GM13976 (cell line): ENCODE measurements around the gene PCGF3.

ENCODE experiments used
- DNase-seq: peaks from one replicate; pipeline ENCODE4 v3.0.0; 2012; ENCODE audit warnings: low spot score
- CTCF ChIP-seq: IDR thresholded peaks from 2 replicates; pipeline ENCODE4 v1.5.1; 2012; ENCODE audit warnings: borderline replicate concordance, mild to moderate bottlenecking; ENCODE audit not compliant: insufficient read depth; ENCODE audit errors: extremely low read depth, missing control alignments, control extremely low read depth
- in situ Hi-C: fragments of 300-500 bp; cut with MboI; formaldehyde crosslinking; loops from one replicate; pipeline ENCODE4 v1.12.0; 2022; ENCODE audit warnings: low sequenced_read_pairs, mixed read lengths, inconsistent platforms; ENCODE audit not compliant: unreplicated experiment

PCGF3 gene

GRCh38 chr4:705278-706082 is at the start of gene PCGF3:
Gene PCGF3, plus strand, starts transcription at chr4:705832. Its CDS starts 27,849 bp downstream, at chr4:733681.
- in situ Hi-C loops = no loop called here
- no peak for TF ChIP-seq CTCF

GRCh38 chr4:656436-657337 is 48.9 kb upstream of the PCGF3 start:
- in situ Hi-C loops = no loop called here
- no peak for DNase-seq
- TF ChIP-seq CTCF = no peak

More at GRCh38 chr4:705278-706082, at the start of gene PCGF3:
- DNase-seq = peak; percentile 100

- no peak for TF ChIP-seq CTCF
- no peak for DNase-seq
- in situ Hi-C loops = no loop called here
Measured at GRCh38 chr4:657338-657833, 48.2 kb upstream of the PCGF3 start.

GRCh38 chr4:657834-658667 is 47.6 kb upstream of the PCGF3 start:
- no peak for TF ChIP-seq CTCF
- in situ Hi-C loops = no loop called here
- no peak for DNase-seq

GRCh38 chr4:658681-659667 is 46.7 kb upstream of the PCGF3 start:
- in situ Hi-C loops = no loop called here
- DNase-seq = no peak
- no peak for TF ChIP-seq CTCF
